GM12878 (cell line): ENCODE data around the gene YAF2. TPM values are rescaled to one million over a fixed set of nuclear protein-coding genes. Genes with fewer than 3 reads are reported as not detected.

ENCODE experiments used
- ATAC-seq: fragments of 200-7000 bp; cut with Tn5 transposase; 3 replicates; pipeline ENCODE4 v1.9.1; 2020; ENCODE audit warnings: mild to moderate bottlenecking, moderate library complexity
- BruUV-seq: library from RNA; stranded (reverse); fragments of 400-500 nt; replicated peaks from 2 replicates; lab custom pipeline; 2021; lab: Mats Ljungman, UMichigan
- CTCF ChIA-PET: fragments of 300-600 bp; sonication (Branson Sonifier 250); formaldehyde crosslinking; extraction: SDS; loops from one replicate; lab custom pipeline; 2021; ENCODE audit warnings: inconsistent platforms; lab: Yijun Ruan, JAX
- POLR2A ChIA-PET: fragments of 350-600 bp; formaldehyde crosslinking; extraction: SDS; loops from one replicate; lab custom pipeline; 2021; ENCODE audit warnings: inconsistent platforms; lab: Charles Lee
- RAD21 ChIA-PET: fragments of 300-600 bp; sonication (Branson Sonifier 250); formaldehyde crosslinking; loops from one replicate; lab custom pipeline; 2023; ENCODE audit warnings: antibody characterized with exemption; ENCODE audit not compliant: unreplicated experiment; lab: Charles Lee
- SMC1A ChIA-PET: fragments of 300-600 bp; sonication (Branson Sonifier 250); formaldehyde crosslinking; loops from one replicate; lab custom pipeline; 2023; ENCODE audit not compliant: unreplicated experiment, uncharacterized antibody; lab: Charles Lee
- DNase-seq: peaks from one replicate; pipeline ENCODE4 v3.0.0-alpha.2; 2011; ENCODE audit warnings: low read depth, low spot score
- FAIRE-seq: peaks from 3 replicates; lab custom pipeline; 2011; peaks lifted over from hg19 to GRCh38; lab: Jason Lieb, UNC
- H2AFZ ChIP-seq: 2 replicates; pipeline ENCODE4 v1.6.0; 2011; ENCODE audit warnings: low read depth, low read length, control low read depth; ENCODE audit not compliant: control insufficient read depth
- H3K27ac ChIP-seq: 2 replicates; pipeline ENCODE4 v1.5.1; 2011; ENCODE audit warnings: control low read depth; ENCODE audit not compliant: control insufficient read depth, insufficient read depth
- H3K27me3 ChIP-seq, 2 experiments: replicated peaks in 1 of 2; 2 replicates each; pipeline versions ENCODE4 v1.6.0 to v1.6.1; 2011; ENCODE audit warnings: low read length in 1 of 2; ENCODE audit not compliant: control insufficient read depth in 2 of 2, insufficient read depth in 2 of 2
- H3K36me3 ChIP-seq, 2 experiments: 2 replicates each; pipeline ENCODE4 v1.5.1; 2011; ENCODE audit warnings: low read length in 1 of 2; ENCODE audit not compliant: control insufficient read depth in 2 of 2, insufficient read depth in 2 of 2
- H3K4me1 ChIP-seq: 2 replicates; pipeline ENCODE4 v1.6.1; 2011; ENCODE audit warnings: mild to moderate bottlenecking, low read length, moderate library complexity, mixed read lengths; ENCODE audit not compliant: control insufficient read depth, insufficient read depth
- H3K4me2 ChIP-seq: 2 replicates; pipeline ENCODE4 v1.6.0; 2011; ENCODE audit warnings: control low read depth; ENCODE audit not compliant: control insufficient read depth, insufficient read depth
- H3K4me3 ChIP-seq: fragments of 200-600 bp; sonication (generic); 2 replicates; pipeline ENCODE4 v1.5.1; 2016
- H3K79me2 ChIP-seq: 2 replicates; pipeline ENCODE4 v1.6.0; 2011; ENCODE audit warnings: low read length; ENCODE audit not compliant: control insufficient read depth, insufficient read depth
- H3K9ac ChIP-seq: 2 replicates; pipeline ENCODE4 v1.8.0; 2011; ENCODE audit warnings: low read length, control low read depth, mixed read lengths; ENCODE audit not compliant: control insufficient read depth, insufficient read depth
- H3K9me3 ChIP-seq: replicated peaks from 3 replicates; pipeline ENCODE4 v1.5.1; 2011; ENCODE audit warnings: mild to moderate bottlenecking, low read length; ENCODE audit not compliant: control insufficient read depth, insufficient read depth
- H4K20me1 ChIP-seq: 2 replicates; pipeline ENCODE4 v1.6.0; 2011; ENCODE audit not compliant: control insufficient read depth, insufficient read depth
- BACH1 ChIP-seq: fragments of 450-650 bp; IDR thresholded peaks from 2 replicates; pipeline ENCODE4 v1.6.1; 2017; ENCODE audit warnings: mild to moderate bottlenecking, borderline replicate concordance
- BMI1 ChIP-seq: fragments of 450-650 bp; IDR thresholded peaks from 2 replicates; pipeline ENCODE4 v1.6.1; 2016; ENCODE audit warnings: mild to moderate bottlenecking, moderate library complexity, borderline replicate concordance
- CEBPZ ChIP-seq: fragments of 150-350 bp; IDR thresholded peaks from 2 replicates; pipeline ENCODE4 v1.6.1; 2016; ENCODE audit warnings: low read depth, low read length
- FOXK2 ChIP-seq: fragments of 450-650 bp; IDR thresholded peaks from 2 replicates; pipeline ENCODE4 v1.6.1; 2017; ENCODE audit warnings: mild to moderate bottlenecking, moderate library complexity
- JUND ChIP-seq: IDR thresholded peaks from 2 replicates; pipeline ENCODE4 v1.6.1; 2012; ENCODE audit warnings: low read depth, mild to moderate bottlenecking, low read length, improper control_type of control experiment, moderate library complexity
- KAT2A ChIP-seq: conservative IDR thresholded peaks from 2 replicates; pipeline ENCODE4 v1.6.1; 2011; ENCODE audit warnings: low read depth, low read length; ENCODE audit not compliant: control insufficient read depth
- MEF2B ChIP-seq: fragments of 450-650 bp; IDR thresholded peaks from 2 replicates; pipeline ENCODE4 v1.6.1; 2018; ENCODE audit warnings: mild to moderate bottlenecking, moderate library complexity; ENCODE audit not compliant: partially characterized antibody, poor library complexity, severe bottlenecking
- NFXL1 ChIP-seq: fragments of 450-650 bp; IDR thresholded peaks from 2 replicates; pipeline ENCODE4 v1.6.1; 2017; ENCODE audit warnings: antibody characterized with exemption, mild to moderate bottlenecking, borderline replicate concordance
- RAD51 ChIP-seq: fragments of 450-650 bp; IDR thresholded peaks from 2 replicates; pipeline ENCODE4 v1.6.1; 2016; ENCODE audit warnings: moderate library complexity, mild to moderate bottlenecking, inconsistent platforms
- SP1 ChIP-seq: IDR thresholded peaks from one replicate; pipeline ENCODE4 v1.6.1; 2011; ENCODE audit warnings: low read depth, low read length
- SRF ChIP-seq, 2 experiments: IDR thresholded peaks; 2 replicates each; pipeline ENCODE4 v1.6.1; 2011; ENCODE audit warnings: low read depth in 2 of 2, low read length in 2 of 2, mild to moderate bottlenecking in 1 of 2, moderate library complexity in 1 of 2
- TCF7 ChIP-seq: IDR thresholded peaks from 2 replicates; pipeline ENCODE4 v1.6.1; 2014; ENCODE audit warnings: antibody characterized with exemption, borderline replicate concordance
- YY1 ChIP-seq: IDR thresholded peaks from 2 replicates; pipeline ENCODE4 v1.6.1; 2011; ENCODE audit warnings: low read depth, mild to moderate bottlenecking, low read length
- ZNF384 ChIP-seq: IDR thresholded peaks from 2 replicates; pipeline ENCODE4 v1.6.1; 2012; ENCODE audit warnings: low read depth, mild to moderate bottlenecking, low read length, improper control_type of control experiment, borderline replicate concordance
- whole genome bisulfite sequencing: methylation state at CpG from one replicate; pipeline ENCODE4 v1.1.6; 2016; ENCODE audit warnings: low lambda C conversion rate; ENCODE audit not compliant: insufficient replicate concordance, insufficient coverage; ENCODE audit errors: missing lambda C conversion rate; 5-methylcytosine and 5-hydroxymethylcytosine counted together
- in situ Hi-C: fragments of 300-500 bp; cut with MboI; formaldehyde crosslinking; loops from 9 replicates; pipeline ENCODE4 v1.14.3; 2018; ENCODE audit warnings: mixed read lengths
- intact Hi-C: fragments of 100-400 bp; cut with micrococcal nuclease; formaldehyde crosslinking; loops from one replicate; pipeline ENCODE4 v1.14.2; 2022; ENCODE audit not compliant: unreplicated experiment
- polyA plus RNA-seq, 11 experiments: library from polyadenylated mRNA; depleted of rRNA in 4 of 11; unstranded in 6 of 11; stranded (reverse) in 5 of 11; fragments of >200 nt; fragmentation: Nextera tagmentation in 4 of 11; fragmentation: Illumina TruSeq in 1 of 11; extraction: Ambion mirVana in 4 of 11; extraction: Trizol in 1 of 11; gene quantifications; 1 replicate in 1 of 11; 2 replicates in 10 of 11; pipeline versions ENCODE4 v1.2.1 to v1.2.3, GENCODE V29; 2011 to 2016; ENCODE audit warnings: inconsistent platforms in 2 of 11, missing spikeins in 2 of 11, low read depth in 1 of 11
- total RNA-seq, 4 experiments: library from RNA; depleted of rRNA in 3 of 4; stranded (reverse); fragments of >200 nt in 3 of 4; fragmentation: Illumina TruSeq in 1 of 4; extraction: Trizol in 1 of 4; gene quantifications; 2 replicates each; pipeline versions ENCODE4 v1.2.1 to v1.2.3, GENCODE V29; 2013 to 2021
- TF ChIP-seq, protein P1 (sequence below): fragments of 450-650 bp; IDR thresholded peaks from 2 replicates; pipeline ENCODE4 v1.6.1; 2017; ENCODE audit warnings: mild to moderate bottlenecking
- TF ChIP-seq, protein P2 (sequence below): fragments of 450-650 bp; IDR thresholded peaks from 2 replicates; pipeline ENCODE4 v1.6.1; 2016; ENCODE audit warnings: mild to moderate bottlenecking

Gene YAF2
- total and polyA plus RNA-seq, 10 of the 15 experiments (the other 5 are each of a cell fraction or from before 2014, with no cell fraction given) = 18.8 to 36.6 (median 23.0) TPM

DNA sequence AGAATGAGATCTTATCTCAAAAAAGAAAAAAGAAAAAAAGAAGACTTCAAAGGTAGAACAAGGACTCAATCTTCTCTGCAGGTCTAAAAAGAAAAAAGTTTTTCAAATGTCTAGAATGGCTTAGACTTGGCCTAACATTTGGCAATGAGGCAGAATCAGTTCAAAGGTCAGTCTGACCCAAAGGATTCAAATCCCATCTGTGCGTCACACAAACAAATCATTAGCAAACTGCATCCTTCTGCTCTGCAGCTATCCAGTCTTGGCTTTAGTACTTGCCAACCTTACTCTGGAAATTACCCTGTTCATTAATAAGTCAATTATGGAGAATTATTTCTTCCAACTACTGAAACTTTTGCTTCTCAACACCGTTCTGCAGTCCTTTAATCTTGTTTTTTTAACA lies 3.1 kb downstream of the YAF2 start:
- WGBS = 100% methylated on average over 2 of the region's 2 CpGs
- no peak for DNase-seq
- H2AFZ ChIP-seq = no peak overlapping the region
- H3K9me3 ChIP-seq = no peaks in the 10 kb centered on the region
- no TSS peak for BruUV-seq
- in situ Hi-C loops = no loop called here
- peak overlapping the region; percentile 49; the same call in 1 of the 2 replicates for H3K9ac ChIP-seq
- SMC1A ChIA-PET = interaction anchor here (1.1 to 3.0 kb wide), 8 partner anchors 9 to 97 kb away, joined by 4 to 14 read pairs (median 6); partner anchors contain the start of genes PPHLN1 and ZCRB1
- POLR2A ChIA-PET = interaction anchor here (1.4 to 1.7 kb wide), 2 partner anchors 9 to 90 kb away, joined by 4 to 6 read pairs; no protein-coding TSS in a partner anchor
- intact Hi-C loops = loop anchor here (5.0 kb wide), 1 partner anchor 93 kb away; the partner anchor contains the start of gene GXYLT1
- no peaks in the 10 kb centered on the region for H3K27me3 ChIP-seq
- RAD21 ChIA-PET = interaction anchor here (0.8 to 1.5 kb wide), 4 partner anchors 19 to 110 kb away, joined by 3 to 6 read pairs (median 4); no protein-coding TSS in a partner anchor
- FAIRE-seq = no peak
- peaks cover 0 to 6% of the 10 kb centered on the region in 2 experiments; a peak in 2 of 4 replicates for H3K36me3 ChIP-seq
- H3K4me2 ChIP-seq = peak overlapping the region; percentile 76
- TF ChIP-seq NFXL1 = no peak
- TF ChIP-seq CEBPZ = no peak
- TF ChIP-seq, protein P1, sequence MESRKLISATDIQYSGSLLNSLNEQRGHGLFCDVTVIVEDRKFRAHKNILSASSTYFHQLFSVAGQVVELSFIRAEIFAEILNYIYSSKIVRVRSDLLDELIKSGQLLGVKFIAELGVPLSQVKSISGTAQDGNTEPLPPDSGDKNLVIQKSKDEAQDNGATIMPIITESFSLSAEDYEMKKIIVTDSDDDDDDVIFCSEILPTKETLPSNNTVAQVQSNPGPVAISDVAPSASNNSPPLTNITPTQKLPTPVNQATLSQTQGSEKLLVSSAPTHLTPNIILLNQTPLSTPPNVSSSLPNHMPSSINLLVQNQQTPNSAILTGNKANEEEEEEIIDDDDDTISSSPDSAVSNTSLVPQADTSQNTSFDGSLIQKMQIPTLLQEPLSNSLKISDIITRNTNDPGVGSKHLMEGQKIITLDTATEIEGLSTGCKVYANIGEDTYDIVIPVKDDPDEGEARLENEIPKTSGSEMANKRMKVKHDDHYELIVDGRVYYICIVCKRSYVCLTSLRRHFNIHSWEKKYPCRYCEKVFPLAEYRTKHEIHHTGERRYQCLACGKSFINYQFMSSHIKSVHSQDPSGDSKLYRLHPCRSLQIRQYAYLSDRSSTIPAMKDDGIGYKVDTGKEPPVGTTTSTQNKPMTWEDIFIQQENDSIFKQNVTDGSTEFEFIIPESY = no peak
- no peak for TF ChIP-seq MEF2B
- no peak for TF ChIP-seq RAD51
- TF ChIP-seq YY1 = no peak
- no peak for TF ChIP-seq SRF (IDR thresholded peaks at IDR 0.05; ENCODE audit: low read depth in 2 of 2, low read length in 2 of 2)
- TF ChIP-seq BACH1 = no peak
- TF ChIP-seq, protein P2, sequence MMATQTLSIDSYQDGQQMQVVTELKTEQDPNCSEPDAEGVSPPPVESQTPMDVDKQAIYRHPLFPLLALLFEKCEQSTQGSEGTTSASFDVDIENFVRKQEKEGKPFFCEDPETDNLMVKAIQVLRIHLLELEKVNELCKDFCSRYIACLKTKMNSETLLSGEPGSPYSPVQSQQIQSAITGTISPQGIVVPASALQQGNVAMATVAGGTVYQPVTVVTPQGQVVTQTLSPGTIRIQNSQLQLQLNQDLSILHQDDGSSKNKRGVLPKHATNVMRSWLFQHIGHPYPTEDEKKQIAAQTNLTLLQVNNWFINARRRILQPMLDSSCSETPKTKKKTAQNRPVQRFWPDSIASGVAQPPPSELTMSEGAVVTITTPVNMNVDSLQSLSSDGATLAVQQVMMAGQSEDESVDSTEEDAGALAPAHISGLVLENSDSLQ = no peak
- no peak for TF ChIP-seq TCF7
- no peak for TF ChIP-seq KAT2A
- no peak for TF ChIP-seq ZNF384
- no peak for TF ChIP-seq SP1
- TF ChIP-seq FOXK2 = no peak
- TF ChIP-seq BMI1 = no peak
- TF ChIP-seq JUND = no peak
- no peaks in the 10 kb centered on the region for H4K20me1 ChIP-seq
- H3K4me3 ChIP-seq = peak overlapping the region; percentile 26; the same call in 1 of the 2 replicates
- ATAC-seq = no peak
- peaks cover 3% of the 10 kb centered on the region; the same call in 1 of the 2 replicates for H3K4me1 ChIP-seq
- peaks cover 52% of the 10 kb centered on the region for H3K79me2 ChIP-seq
- CTCF ChIA-PET = interaction anchor here (0.8 to 2.5 kb wide), 6 partner anchors 26 to 99 kb away, joined by 3 to 12 read pairs (median 4); no protein-coding TSS in a partner anchor
- H3K27ac ChIP-seq = peak overlapping the region; percentile 42; the same call in 1 of the 2 replicates
